ENCODE results near the gene CPXM2. TPM values are rescaled to one million over a fixed set of nuclear protein-coding genes. Genes with fewer than 3 reads are reported as not detected.
"Not testable (repeated sequence)": the region's sequence is repeated elsewhere in the genome, so short reads cannot be mapped to it uniquely, and the experiment has no call there.

Gene CPXM2
- total and polyA plus RNA-seq, 4 donors = 0.05 to 0.92 (median 0.44) TPM

DNA sequence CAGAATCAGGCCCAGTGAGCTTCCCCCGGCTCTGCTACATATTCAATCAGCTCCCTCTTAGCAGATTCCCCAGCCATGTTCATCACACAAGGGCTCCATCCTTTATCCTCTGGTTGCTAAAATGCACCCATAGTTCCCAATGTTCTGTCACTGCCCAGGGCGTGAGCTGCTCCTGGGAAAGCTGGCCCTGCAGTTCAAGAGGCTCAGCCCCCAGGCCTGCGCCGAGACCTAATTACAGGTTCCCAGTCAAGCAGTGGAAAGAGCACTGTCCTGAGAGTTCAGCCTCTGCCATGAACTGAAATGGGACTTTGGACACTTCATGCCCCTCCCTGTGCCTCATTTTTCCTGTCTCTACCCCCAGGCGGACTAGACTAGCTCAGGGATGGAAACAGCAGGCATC, 149.9 kb downstream of the CPXM2 start:
- TF ChIP-seq NR2F2 (IDR thresholded peaks at IDR 0.05) = no peak
- TF ChIP-seq JUND (IDR thresholded peaks at IDR 0.05) = no peak
- no peak for TF ChIP-seq FOXA1 (IDR thresholded peaks at IDR 0.05)

DNA sequence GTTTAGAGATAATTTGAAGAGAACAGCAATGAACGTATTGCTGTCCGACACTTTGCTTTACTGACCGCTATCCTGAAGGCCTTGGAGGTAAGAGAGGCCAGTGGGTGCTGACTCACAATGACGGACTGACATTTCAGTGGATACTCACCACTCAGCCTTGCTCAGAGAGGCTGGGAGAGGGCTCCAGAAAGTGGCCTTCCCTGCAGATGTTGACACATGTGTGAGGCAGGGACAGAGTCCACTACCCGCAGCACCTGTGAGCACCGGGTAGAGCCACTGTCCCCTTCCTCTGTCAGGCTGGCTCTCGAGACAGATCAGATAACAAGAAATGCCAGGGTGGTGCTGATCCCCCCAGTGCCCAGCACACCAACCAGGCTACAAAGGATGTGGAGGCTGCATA, 150.5 kb downstream of the CPXM2 start:
- Histone ChIP-seq H3K36me3 (ENCODE audit: control insufficient read depth in 4 of 4, insufficient read depth in 3 of 4, low read depth in 1 of 4, low read length in 3 of 4) (no peaks in the 10 kb centered on the region), H3K4me1 (ENCODE audit: control insufficient read depth in 4 of 4, insufficient read depth in 4 of 4, low read length in 3 of 4) (no peaks in the 10 kb centered on the region), H3K27me3 (ENCODE audit: control insufficient read depth in 4 of 4, insufficient read depth in 4 of 4, low read length in 3 of 4) (peaks cover 0 to 5% (median 0%) of the 10 kb centered on the region in 4 donors), H3K9me3 (ENCODE audit: control insufficient read depth in 4 of 4, low read length in 3 of 4) (no peaks in the 10 kb centered on the region), H3K9ac (ENCODE audit: low read depth in 1 of 2, low read length in 2 of 2) (no peak overlapping the region), H3K27ac (ENCODE audit: low read depth in 1 of 2, low read length in 2 of 2) (no peak overlapping the region), H3K4me3 (ENCODE audit: low read depth in 1 of 3, low read length in 3 of 3) (no peak overlapping the region)
- no peak for DNase-seq (ENCODE audit: low spot score)
- 55% methylated on average over 7 of the region's 7 CpGs for WGBS
- TF ChIP-seq ATF3 (IDR thresholded peaks at IDR 0.05) = no peak
- no peak for TF ChIP-seq TAF1 (conservative IDR thresholded peaks at IDR 0.05)
- TF ChIP-seq ZBTB33 (IDR thresholded peaks at IDR 0.05) = no peak
- TF ChIP-seq FOXA2 (IDR thresholded peaks at IDR 0.05) = no peak
- no peak for TF ChIP-seq HNF4A (conservative IDR thresholded peaks at IDR 0.05)
- no peak for TF ChIP-seq FOXA1 (IDR thresholded peaks at IDR 0.05)
- no peak for TF ChIP-seq SP1 (IDR thresholded peaks at IDR 0.05)
- no peak for TF ChIP-seq NR2F2 (IDR thresholded peaks at IDR 0.05)
- TF ChIP-seq, protein P1, sequence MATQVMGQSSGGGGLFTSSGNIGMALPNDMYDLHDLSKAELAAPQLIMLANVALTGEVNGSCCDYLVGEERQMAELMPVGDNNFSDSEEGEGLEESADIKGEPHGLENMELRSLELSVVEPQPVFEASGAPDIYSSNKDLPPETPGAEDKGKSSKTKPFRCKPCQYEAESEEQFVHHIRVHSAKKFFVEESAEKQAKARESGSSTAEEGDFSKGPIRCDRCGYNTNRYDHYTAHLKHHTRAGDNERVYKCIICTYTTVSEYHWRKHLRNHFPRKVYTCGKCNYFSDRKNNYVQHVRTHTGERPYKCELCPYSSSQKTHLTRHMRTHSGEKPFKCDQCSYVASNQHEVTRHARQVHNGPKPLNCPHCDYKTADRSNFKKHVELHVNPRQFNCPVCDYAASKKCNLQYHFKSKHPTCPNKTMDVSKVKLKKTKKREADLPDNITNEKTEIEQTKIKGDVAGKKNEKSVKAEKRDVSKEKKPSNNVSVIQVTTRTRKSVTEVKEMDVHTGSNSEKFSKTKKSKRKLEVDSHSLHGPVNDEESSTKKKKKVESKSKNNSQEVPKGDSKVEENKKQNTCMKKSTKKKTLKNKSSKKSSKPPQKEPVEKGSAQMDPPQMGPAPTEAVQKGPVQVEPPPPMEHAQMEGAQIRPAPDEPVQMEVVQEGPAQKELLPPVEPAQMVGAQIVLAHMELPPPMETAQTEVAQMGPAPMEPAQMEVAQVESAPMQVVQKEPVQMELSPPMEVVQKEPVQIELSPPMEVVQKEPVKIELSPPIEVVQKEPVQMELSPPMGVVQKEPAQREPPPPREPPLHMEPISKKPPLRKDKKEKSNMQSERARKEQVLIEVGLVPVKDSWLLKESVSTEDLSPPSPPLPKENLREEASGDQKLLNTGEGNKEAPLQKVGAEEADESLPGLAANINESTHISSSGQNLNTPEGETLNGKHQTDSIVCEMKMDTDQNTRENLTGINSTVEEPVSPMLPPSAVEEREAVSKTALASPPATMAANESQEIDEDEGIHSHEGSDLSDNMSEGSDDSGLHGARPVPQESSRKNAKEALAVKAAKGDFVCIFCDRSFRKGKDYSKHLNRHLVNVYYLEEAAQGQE (IDR thresholded peaks at IDR 0.05) = no peak
- TF ChIP-seq EGR1 (IDR thresholded peaks at IDR 0.05; ENCODE audit: low read depth in 2 of 2) = no peak
- no peak for TF ChIP-seq RXRA (IDR thresholded peaks at IDR 0.05)
- TF ChIP-seq YY1 (IDR thresholded peaks at IDR 0.05) = no peak
- TF ChIP-seq MAX (IDR thresholded peaks at IDR 0.05) = no peak
- TF ChIP-seq RAD21 (IDR thresholded peaks at IDR 0.05) = no peak

More for the DNA sequence above, 149.9 kb downstream of the CPXM2 start:
- peaks cover 0 to 5% (median 0%) of the 10 kb centered on the region in 4 donors for H3K27me3 ChIP-seq (ENCODE audit: control insufficient read depth in 4 of 4, insufficient read depth in 4 of 4, low read length in 3 of 4)
- DNase-seq (ENCODE audit: low spot score) = no peak
- WGBS = 83% methylated on average over 5 of the region's 5 CpGs
- H3K4me3 ChIP-seq (ENCODE audit: low read depth in 1 of 3, low read length in 3 of 3) = no peak overlapping the region
- no peaks in the 10 kb centered on the region for H3K36me3 ChIP-seq (ENCODE audit: control insufficient read depth in 4 of 4, insufficient read depth in 3 of 4, low read depth in 1 of 4, low read length in 3 of 4)
- H3K4me1 ChIP-seq (ENCODE audit: control insufficient read depth in 4 of 4, insufficient read depth in 4 of 4, low read length in 3 of 4) = no peaks in the 10 kb centered on the region
- H3K9me3 ChIP-seq (ENCODE audit: control insufficient read depth in 4 of 4, low read length in 3 of 4) = no peaks in the 10 kb centered on the region
- no peak overlapping the region for H3K9ac ChIP-seq (ENCODE audit: low read depth in 1 of 2, low read length in 2 of 2)
- H3K27ac ChIP-seq (ENCODE audit: low read depth in 1 of 2, low read length in 2 of 2) = no peak overlapping the region

GRCh38 chr10:123736917-123737316, 154.7 kb downstream of the CPXM2 start:
- not testable (repeated sequence) for H3K9ac ChIP-seq (ENCODE audit: low read depth in 1 of 2, low read length in 2 of 2); H3K27ac ChIP-seq (ENCODE audit: low read depth in 1 of 2, low read length in 2 of 2); H3K4me3 ChIP-seq (ENCODE audit: low read depth in 1 of 3, low read length in 3 of 3); H3K4me1 ChIP-seq (ENCODE audit: control insufficient read depth in 4 of 4, insufficient read depth in 4 of 4, low read length in 3 of 4); H3K9me3 ChIP-seq (ENCODE audit: control insufficient read depth in 4 of 4, low read length in 3 of 4); H3K36me3 ChIP-seq (ENCODE audit: control insufficient read depth in 4 of 4, insufficient read depth in 3 of 4, low read depth in 1 of 4, low read length in 3 of 4); H3K27me3 ChIP-seq (ENCODE audit: control insufficient read depth in 4 of 4, insufficient read depth in 4 of 4, low read length in 3 of 4); DNase-seq (ENCODE audit: low spot score)
- WGBS = 62% methylated on average over 4 of the region's 4 CpGs
